SU-DHL-6 (cell line): ENCODE measurements around the gene PBRM1.

Experiments used
- CTCF ChIP-seq: fragments of 200-600 bp; sonication (generic); IDR thresholded peaks from one replicate; pipeline ENCODE4 v1.5.1; 2017; ENCODE audit warnings: antibody characterized with exemption, mild to moderate bottlenecking, low read length, moderate library complexity; ENCODE audit not compliant: insufficient read depth, poor library complexity, severe bottlenecking
- EZH2phosphoT487 ChIP-seq: fragments of 200-600 bp; sonication (generic), shearing (Covaris generic); conservative IDR thresholded peaks from 2 replicates; pipeline ENCODE4 v1.6.1; 2018; ENCODE audit warnings: mild to moderate bottlenecking, antibody characterized with exemption, low read length, moderate library complexity, mixed read lengths

- TF ChIP-seq CTCF (no peak), EZH2phosphoT487 (no peak)
These were observed 174.2 kb downstream of the PBRM1 start for GRCh38 chr3:52511509-52511908.
